GM18517 (cell line): ENCODE measurements around the gene TTLL6.
A peak's percentile ranks its signal among the peaks of the same experiment; 100 is the strongest.
"Not testable (repeated sequence)": the region's sequence is repeated elsewhere in the genome, so short reads cannot be mapped to it uniquely, and the experiment has no call there.

ENCODE experiments used
- ATAC-seq: cut with Tn5 transposase; IDR thresholded peaks from one replicate; pipeline ENCODE4 v1.9.1; 2021; ENCODE audit warnings: mild to moderate bottlenecking, moderate library complexity; ENCODE audit not compliant: unreplicated experiment

The TTLL6 gene

GRCh38 chr17:48816438-48816773 is 623 bp downstream of the TTLL6 start:
- no peak for ATAC-seq

- ATAC-seq, result no peak
These were observed 1.7 kb downstream of the TTLL6 start for GRCh38 chr17:48815311-48815710.

DNA sequence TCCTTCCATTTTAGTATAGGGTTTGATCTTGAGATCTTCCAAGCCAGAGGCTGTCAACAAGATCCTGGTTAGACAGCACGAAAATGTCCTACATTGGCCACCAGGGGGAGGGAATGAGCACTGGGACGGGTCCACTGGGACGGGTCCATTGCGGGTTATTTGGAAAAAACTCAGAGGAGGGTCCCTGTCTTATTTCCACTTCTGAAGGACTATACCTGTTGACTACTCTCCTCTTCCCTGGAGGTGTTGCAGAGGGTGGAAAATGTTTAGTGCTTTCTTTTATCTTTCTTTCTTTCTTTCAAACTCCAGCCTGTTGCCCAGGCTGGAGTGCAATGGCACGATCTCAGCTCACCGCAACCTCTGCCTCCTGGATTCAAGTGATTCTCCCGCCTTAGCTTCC is 2.5 kb downstream of the TTLL6 start:
- no peak for ATAC-seq

- no peak for ATAC-seq
These were observed 5.0 kb downstream of the TTLL6 start for GRCh38 chr17:48812001-48812400.

- no peak for ATAC-seq
These were observed 7.8 kb downstream of the TTLL6 start for GRCh38 chr17:48809182-48809581.

GRCh38 chr17:48804936-48805411 is 12.1 kb downstream of the TTLL6 start:
- ATAC-seq, result no peak

GRCh38 chr17:48800626-48801217 is 16.3 kb downstream of the TTLL6 start:
- ATAC-seq, result no peak

DNA sequence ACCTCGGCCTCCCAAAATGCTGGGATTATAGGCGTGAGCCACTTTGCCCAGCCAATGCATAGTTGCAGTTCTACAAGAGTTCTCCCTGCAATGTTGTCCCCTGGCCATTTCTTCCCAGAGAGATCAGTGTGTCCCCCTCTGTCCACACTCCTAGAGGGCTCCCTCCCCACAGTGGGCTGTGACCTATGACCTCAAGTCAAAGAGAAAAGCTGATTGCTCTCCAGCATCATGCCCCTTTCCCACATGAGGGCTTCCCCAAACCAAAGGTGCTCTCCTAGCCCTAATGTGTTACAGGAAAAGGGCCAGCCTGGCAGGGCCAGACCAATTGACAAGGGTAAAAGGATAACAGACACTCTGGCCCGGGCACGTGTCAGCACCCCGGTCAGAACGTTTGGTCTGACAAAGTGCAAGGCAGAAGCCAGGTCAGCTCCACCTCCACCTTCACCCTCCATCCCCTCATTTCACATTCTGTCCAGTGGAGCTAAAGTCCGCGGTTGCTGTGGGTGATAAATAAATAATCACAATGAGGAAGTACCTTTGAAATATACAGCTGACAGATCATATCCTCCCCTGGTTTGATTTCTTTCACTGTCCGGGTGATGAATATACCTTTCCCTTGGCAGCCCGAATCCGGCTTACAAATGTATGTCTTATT is 17.8 kb downstream of the TTLL6 start:
- ATAC-seq, result no peak

DNA sequence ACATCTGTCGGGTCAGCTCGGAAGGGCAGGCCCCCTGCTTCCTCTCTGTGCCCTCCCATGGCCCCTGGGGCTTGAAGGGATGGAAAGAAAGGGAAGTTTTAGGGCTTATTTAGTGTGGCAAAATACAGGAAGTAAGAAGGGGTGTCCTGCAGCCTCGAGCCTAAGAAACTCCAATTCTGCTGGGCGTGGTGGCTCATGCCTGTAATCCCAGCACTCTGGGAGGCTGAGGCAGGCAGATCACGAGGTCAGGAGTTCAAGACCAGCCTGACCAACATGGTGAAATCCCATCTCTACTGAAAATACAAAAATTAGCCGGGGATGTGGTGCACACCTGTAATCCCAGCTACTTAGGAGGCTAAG is 20.9 kb downstream of the TTLL6 start:
- not testable (repeated sequence) for ATAC-seq

DNA sequence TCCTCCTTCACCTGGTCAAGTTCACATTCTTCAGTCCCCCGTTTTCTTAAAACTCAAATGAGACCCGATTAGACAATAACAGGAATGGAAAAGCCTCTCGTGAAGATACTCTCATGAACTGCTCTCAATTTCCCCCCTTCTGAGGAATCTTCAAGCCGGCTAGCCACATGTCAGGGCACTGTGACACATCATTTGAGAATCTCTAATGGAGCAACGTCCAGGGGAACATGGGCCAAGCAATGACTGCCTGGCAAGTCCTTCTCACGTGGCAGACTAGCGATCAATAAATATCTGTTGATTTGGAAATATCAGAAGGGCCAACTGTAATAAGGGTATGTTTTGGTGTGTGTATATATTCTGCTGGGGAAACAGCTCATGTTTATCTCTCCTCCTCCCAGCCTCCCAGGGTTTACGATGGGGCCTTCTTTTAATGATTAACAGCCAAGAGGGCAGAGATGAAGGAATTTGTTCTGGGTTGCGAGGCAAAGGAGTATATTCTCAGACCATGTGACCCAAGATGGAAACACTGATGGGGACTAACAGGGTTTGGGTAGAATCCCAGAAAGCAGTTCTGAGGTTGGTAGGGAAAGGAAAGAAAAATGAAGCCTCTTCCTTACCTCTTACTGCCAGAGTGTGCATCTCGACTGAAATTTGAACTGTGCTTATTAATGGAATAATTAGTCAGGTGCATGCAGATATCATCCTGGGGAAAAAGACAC is 21.4 kb downstream of the TTLL6 start:
- no peak for ATAC-seq

DNA sequence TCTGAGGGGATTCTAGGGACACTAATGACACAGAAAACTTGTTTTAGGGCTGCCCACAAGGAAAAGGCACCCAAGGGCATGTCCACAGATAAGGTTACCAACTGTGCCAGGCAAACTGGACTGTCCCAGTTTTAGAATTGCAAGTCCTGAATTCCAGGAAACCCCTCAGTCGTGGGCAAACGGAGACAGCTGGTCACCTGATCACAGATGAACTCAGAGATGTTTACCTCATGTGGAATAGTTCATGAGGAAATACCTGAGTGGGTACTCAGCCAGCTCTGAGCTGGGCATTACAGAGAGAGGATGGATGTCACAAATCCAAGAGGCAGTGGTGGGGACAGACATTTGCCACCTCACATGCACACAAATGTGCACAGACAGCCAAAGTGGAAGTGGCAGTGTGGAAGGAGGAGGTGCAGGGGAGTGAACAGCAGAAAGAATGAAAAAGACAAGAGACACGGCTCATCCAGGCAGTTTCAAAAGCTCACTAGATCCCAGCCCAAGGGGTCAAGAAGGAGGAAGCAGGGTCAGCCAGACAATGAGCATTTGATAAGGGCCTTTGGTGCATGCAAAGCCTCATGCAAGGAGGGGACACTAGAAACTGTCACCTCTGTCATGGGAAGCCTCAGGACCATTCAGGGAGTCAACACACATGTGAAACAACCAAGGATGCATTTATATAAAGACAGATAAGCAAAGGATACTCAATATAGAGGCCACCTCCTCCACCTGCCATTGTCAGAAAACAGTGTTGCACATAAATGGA is 24.8 kb downstream of the TTLL6 start:
- ATAC-seq, result no peak

DNA sequence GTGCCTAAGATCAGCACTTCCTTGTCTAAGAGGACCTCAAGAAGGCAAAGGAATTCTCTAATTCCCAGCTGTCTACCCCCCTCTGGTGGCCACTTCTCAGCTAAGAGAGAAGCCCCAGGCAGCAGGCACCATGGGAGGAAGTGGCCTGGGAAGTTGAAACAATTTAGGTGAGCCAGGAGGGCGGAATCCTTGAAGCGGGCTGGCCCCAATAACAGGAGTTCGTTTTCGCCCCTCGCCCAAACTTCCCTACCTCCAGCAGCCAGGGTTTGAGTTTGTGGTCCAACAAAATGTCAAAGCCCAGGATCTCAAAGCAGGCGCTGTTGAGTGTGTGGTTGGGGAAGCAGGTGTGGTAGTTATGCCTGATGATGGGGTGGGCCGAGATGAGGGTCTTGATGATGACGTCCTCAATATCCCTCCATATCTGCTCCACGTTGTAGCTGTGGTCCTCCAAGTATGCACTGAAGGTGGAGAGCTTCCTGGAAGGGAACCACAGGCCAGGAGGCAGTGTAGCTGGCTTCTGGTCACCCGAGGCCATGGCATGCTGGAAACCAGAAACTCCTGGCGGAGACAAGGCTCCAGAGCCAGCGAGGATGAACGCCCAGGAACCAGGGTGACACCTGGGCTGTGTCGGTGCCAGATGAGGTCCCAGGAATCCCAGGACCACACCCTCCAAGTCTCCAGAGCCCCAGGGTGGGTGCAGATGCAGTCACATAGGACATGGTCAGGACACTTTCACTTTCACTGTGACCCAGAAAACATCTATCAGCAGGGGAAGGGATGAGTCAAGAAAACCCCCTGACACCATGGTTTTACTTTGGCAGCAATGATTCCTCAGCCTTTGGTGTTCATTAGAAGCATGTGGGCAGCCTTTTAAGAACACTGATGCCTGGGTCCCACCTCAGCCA is 25.6 kb downstream of the TTLL6 start:
- peak; percentile 61 for ATAC-seq

DNA sequence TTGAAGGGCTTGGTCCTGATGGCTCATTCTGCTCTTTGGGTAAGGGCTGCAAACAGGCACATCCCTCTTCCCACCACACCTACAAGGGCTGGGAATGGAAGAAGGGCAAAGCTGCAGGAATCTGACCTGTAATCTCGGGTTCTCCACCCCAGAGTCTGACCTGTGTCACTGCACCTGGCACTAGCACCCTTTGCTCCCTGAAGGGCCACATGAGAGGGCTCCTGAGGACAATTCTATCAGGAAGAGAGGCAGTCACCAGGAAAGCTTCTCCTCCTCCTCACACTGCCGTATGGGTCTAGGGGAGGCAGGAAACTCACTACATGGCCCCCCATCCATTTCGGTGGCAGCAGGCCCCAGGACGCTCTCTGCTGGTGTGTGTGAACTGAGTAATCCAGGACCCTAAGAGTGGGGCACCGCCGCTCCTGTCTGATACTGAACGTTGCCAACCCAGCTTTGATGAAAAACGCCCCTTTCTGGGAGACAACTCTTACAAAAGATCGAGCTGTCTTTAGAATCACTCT is 26.4 kb downstream of the TTLL6 start:
- no peak for ATAC-seq

GRCh38 chr17:48787828-48788227 is 29.2 kb downstream of the TTLL6 start:
- no peak for ATAC-seq

DNA sequence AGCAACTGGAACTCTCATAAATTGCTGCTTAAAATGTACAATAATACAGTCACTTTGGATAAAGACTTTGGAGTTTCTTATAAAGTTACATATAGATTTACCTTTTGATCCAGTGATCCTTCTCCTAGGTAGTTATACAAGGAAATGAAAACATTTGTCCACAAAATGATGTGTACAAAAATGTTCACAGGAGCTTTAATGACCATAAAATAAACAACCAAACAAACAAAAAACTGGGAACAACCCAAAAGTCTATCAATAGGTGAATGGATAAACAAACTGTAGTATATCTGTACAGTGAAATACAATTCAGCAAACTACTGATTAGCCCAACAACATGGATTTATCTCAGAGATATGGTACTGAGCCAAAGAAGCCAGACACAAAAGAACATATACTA is 37.6 kb downstream of the TTLL6 start:
- no peak for ATAC-seq

DNA sequence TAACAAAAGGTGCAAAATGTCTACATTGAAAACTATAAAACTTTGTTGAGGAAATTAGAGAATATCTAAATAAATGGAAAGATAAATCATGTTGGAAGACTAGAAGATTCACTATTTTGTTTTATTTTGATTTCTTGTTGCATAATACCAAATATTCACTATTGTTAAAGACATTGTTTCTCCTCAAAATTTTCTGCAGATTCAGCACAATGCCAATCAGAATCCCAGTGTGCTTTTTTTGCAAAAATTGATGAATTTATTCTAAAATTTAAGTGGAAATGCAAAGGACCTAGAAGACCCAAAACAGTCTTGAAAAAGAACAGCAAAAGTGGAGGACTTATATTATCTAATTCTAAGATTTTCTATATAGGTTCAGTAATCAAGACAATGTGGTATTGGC is 40.4 kb downstream of the TTLL6 start:
- ATAC-seq, result no peak

GRCh38 chr17:48773245-48773644 is 43.8 kb downstream of the TTLL6 start:
- ATAC-seq, result no peak

- no peak for ATAC-seq
These were observed 46.1 kb downstream of the TTLL6 start for GRCh38 chr17:48770954-48771353.

- ATAC-seq, result no peak
These were observed 47.9 kb downstream of the TTLL6 start for GRCh38 chr17:48769009-48769675.

DNA sequence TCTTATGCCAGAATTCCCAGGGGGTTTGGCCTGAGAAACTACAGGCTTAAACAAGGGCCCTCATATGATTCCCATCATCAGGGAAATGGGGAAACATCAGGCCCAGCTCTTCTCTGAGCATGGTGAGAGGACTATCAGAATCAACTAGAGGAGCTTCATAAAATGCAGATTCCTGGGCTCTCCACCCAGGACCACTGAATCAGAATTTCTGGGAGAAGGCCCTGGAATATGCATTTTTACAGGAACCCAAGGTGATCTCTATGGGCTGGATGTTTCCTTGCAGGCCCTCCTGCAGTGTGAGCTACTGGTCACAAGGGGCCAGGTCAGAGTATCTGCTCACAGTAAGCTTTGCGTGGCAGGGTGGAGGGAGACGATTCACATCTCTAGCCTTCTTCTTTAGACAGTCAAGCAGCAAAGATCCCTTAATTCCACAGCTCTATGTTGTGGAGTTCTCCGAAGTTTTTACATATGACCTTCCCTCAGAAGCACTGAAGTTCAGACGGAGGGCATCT is 49.7 kb downstream of the TTLL6 start:
- ATAC-seq, result no peak
